ENCODE results near the gene PRR36.

Gene PRR36

GRCh38 chr19:7912697-7913564 lies 38.7 kb upstream of the PRR36 start:
- Histone ChIP-seq H3K36me3 (ENCODE audit: control insufficient read depth in 2 of 2, insufficient read depth in 2 of 2, low read length in 2 of 2) (peaks cover 24 to 30% of the 10 kb centered on the region in 2 donors), H3K4me1 (ENCODE audit: control insufficient read depth in 2 of 2, insufficient read depth in 2 of 2, low read length in 2 of 2) (peaks cover 8 to 10% of the 10 kb centered on the region in 2 donors), H3K9me3 (ENCODE audit: control insufficient read depth in 2 of 2, low read length in 2 of 2) (no peaks in the 10 kb centered on the region), H3K27me3 (ENCODE audit: control insufficient read depth in 2 of 2, insufficient read depth in 2 of 2, low read length in 2 of 2) (peaks cover 17 to 20% of the 10 kb centered on the region in 2 donors), H3K27ac (ENCODE audit: low read depth in 2 of 2, low read length in 2 of 2) (no peak overlapping the region), H3K9ac (ENCODE audit: low read depth in 1 of 2, low read length in 2 of 2) (no peak overlapping the region), H3K4me3 (ENCODE audit: low read length in 2 of 2) (no peak overlapping the region)

- peaks cover 24 to 30% of the 10 kb centered on the region in 2 donors for H3K36me3 ChIP-seq (ENCODE audit: control insufficient read depth in 2 of 2, insufficient read depth in 2 of 2, low read length in 2 of 2)
- no peak overlapping the region for H3K27ac ChIP-seq (ENCODE audit: low read depth in 2 of 2, low read length in 2 of 2)
- H3K4me1 ChIP-seq (ENCODE audit: control insufficient read depth in 2 of 2, insufficient read depth in 2 of 2, low read length in 2 of 2): peaks cover 5 to 6% of the 10 kb centered on the region in 2 donors
- H3K4me3 ChIP-seq (ENCODE audit: low read length in 2 of 2): no peak overlapping the region
- no peak overlapping the region for H3K9ac ChIP-seq (ENCODE audit: low read depth in 1 of 2, low read length in 2 of 2)
- peaks cover 16 to 17% of the 10 kb centered on the region in 2 donors for H3K27me3 ChIP-seq (ENCODE audit: control insufficient read depth in 2 of 2, insufficient read depth in 2 of 2, low read length in 2 of 2)
- H3K9me3 ChIP-seq (ENCODE audit: control insufficient read depth in 2 of 2, low read length in 2 of 2): no peaks in the 10 kb centered on the region
These were observed 38.0 kb upstream of the PRR36 start for GRCh38 chr19:7912144-7912696.

- no peaks in the 10 kb centered on the region for H3K9me3 ChIP-seq (ENCODE audit: control insufficient read depth in 2 of 2, low read length in 2 of 2)
- peaks cover 13 to 14% of the 10 kb centered on the region in 2 donors for H3K27me3 ChIP-seq (ENCODE audit: control insufficient read depth in 2 of 2, insufficient read depth in 2 of 2, low read length in 2 of 2)
- H3K36me3 ChIP-seq (ENCODE audit: control insufficient read depth in 2 of 2, insufficient read depth in 2 of 2, low read length in 2 of 2): peaks cover 24 to 30% of the 10 kb centered on the region in 2 donors
- no peak overlapping the region for H3K4me3 ChIP-seq (ENCODE audit: low read length in 2 of 2)
- H3K9ac ChIP-seq (ENCODE audit: low read depth in 1 of 2, low read length in 2 of 2): no peak overlapping the region
- peaks cover 3 to 4% of the 10 kb centered on the region in 2 donors for H3K4me1 ChIP-seq (ENCODE audit: control insufficient read depth in 2 of 2, insufficient read depth in 2 of 2, low read length in 2 of 2)
- no peak overlapping the region for H3K27ac ChIP-seq (ENCODE audit: low read depth in 2 of 2, low read length in 2 of 2)
These were observed 37.4 kb upstream of the PRR36 start for GRCh38 chr19:7911508-7912143.

GRCh38 chr19:7910321-7911161 lies 36.4 kb upstream of the PRR36 start:
- H3K27me3 ChIP-seq (ENCODE audit: control insufficient read depth in 2 of 2, insufficient read depth in 2 of 2, low read length in 2 of 2): peaks cover 7 to 8% of the 10 kb centered on the region in 2 donors
- H3K27ac ChIP-seq (ENCODE audit: low read depth in 2 of 2, low read length in 2 of 2): no peak overlapping the region
- H3K4me3 ChIP-seq (ENCODE audit: low read length in 2 of 2): no peak overlapping the region
- peaks cover 24 to 30% of the 10 kb centered on the region in 2 donors for H3K36me3 ChIP-seq (ENCODE audit: control insufficient read depth in 2 of 2, insufficient read depth in 2 of 2, low read length in 2 of 2)
- H3K9me3 ChIP-seq (ENCODE audit: control insufficient read depth in 2 of 2, low read length in 2 of 2): no peaks in the 10 kb centered on the region
- no peak overlapping the region for H3K9ac ChIP-seq (ENCODE audit: low read depth in 1 of 2, low read length in 2 of 2)
- no peaks in the 10 kb centered on the region for H3K4me1 ChIP-seq (ENCODE audit: control insufficient read depth in 2 of 2, insufficient read depth in 2 of 2, low read length in 2 of 2)

- H3K9me3 ChIP-seq (ENCODE audit: control insufficient read depth in 2 of 2, low read length in 2 of 2): no peaks in the 10 kb centered on the region
- peaks cover 1 to 2% of the 10 kb centered on the region in 2 donors for H3K27me3 ChIP-seq (ENCODE audit: control insufficient read depth in 2 of 2, insufficient read depth in 2 of 2, low read length in 2 of 2)
- no peak overlapping the region for H3K4me3 ChIP-seq (ENCODE audit: low read length in 2 of 2)
- H3K4me1 ChIP-seq (ENCODE audit: control insufficient read depth in 2 of 2, insufficient read depth in 2 of 2, low read length in 2 of 2): peaks cover 7% of the 10 kb centered on the region in 2 donors
- no peak overlapping the region for H3K9ac ChIP-seq (ENCODE audit: low read depth in 1 of 2, low read length in 2 of 2)
- no peak overlapping the region for H3K27ac ChIP-seq (ENCODE audit: low read depth in 2 of 2, low read length in 2 of 2)
- H3K36me3 ChIP-seq (ENCODE audit: control insufficient read depth in 2 of 2, insufficient read depth in 2 of 2, low read length in 2 of 2): peaks cover 24 to 30% of the 10 kb centered on the region in 2 donors
These were observed 35.4 kb upstream of the PRR36 start for GRCh38 chr19:7909471-7910067.

- no peak overlapping the region for H3K27ac ChIP-seq (ENCODE audit: low read depth in 2 of 2, low read length in 2 of 2)
- peaks cover 9 to 11% of the 10 kb centered on the region in 2 donors for H3K4me1 ChIP-seq (ENCODE audit: control insufficient read depth in 2 of 2, insufficient read depth in 2 of 2, low read length in 2 of 2)
These were observed 34.7 kb upstream of the PRR36 start for GRCh38 chr19:7908742-7909461.

GRCh38 chr19:7908078-7908699 lies 34.0 kb upstream of the PRR36 start:
- peaks cover 24 to 30% of the 10 kb centered on the region in 2 donors for H3K36me3 ChIP-seq (ENCODE audit: control insufficient read depth in 2 of 2, insufficient read depth in 2 of 2, low read length in 2 of 2)
- no peaks in the 10 kb centered on the region for H3K9me3 ChIP-seq (ENCODE audit: control insufficient read depth in 2 of 2, low read length in 2 of 2)
- no peak overlapping the region for H3K4me3 ChIP-seq (ENCODE audit: low read length in 2 of 2)
- peaks cover 10 to 11% of the 10 kb centered on the region in 2 donors for H3K4me1 ChIP-seq (ENCODE audit: control insufficient read depth in 2 of 2, insufficient read depth in 2 of 2, low read length in 2 of 2)
- no peaks in the 10 kb centered on the region for H3K27me3 ChIP-seq (ENCODE audit: control insufficient read depth in 2 of 2, insufficient read depth in 2 of 2, low read length in 2 of 2)
- H3K9ac ChIP-seq (ENCODE audit: low read depth in 1 of 2, low read length in 2 of 2): no peak overlapping the region
- no peak overlapping the region for H3K27ac ChIP-seq (ENCODE audit: low read depth in 2 of 2, low read length in 2 of 2)

More at GRCh38 chr19:7908742-7909461, 34.7 kb upstream of the PRR36 start:
- no peak overlapping the region for H3K4me3 ChIP-seq (ENCODE audit: low read length in 2 of 2)
- peaks cover 24 to 30% of the 10 kb centered on the region in 2 donors for H3K36me3 ChIP-seq (ENCODE audit: control insufficient read depth in 2 of 2, insufficient read depth in 2 of 2, low read length in 2 of 2)
- no peaks in the 10 kb centered on the region for H3K27me3 ChIP-seq (ENCODE audit: control insufficient read depth in 2 of 2, insufficient read depth in 2 of 2, low read length in 2 of 2)
- H3K9me3 ChIP-seq (ENCODE audit: control insufficient read depth in 2 of 2, low read length in 2 of 2): no peaks in the 10 kb centered on the region
- H3K9ac ChIP-seq (ENCODE audit: low read depth in 1 of 2, low read length in 2 of 2): no peak overlapping the region

- Histone ChIP-seq H3K4me1 (ENCODE audit: control insufficient read depth in 2 of 2, insufficient read depth in 2 of 2, low read length in 2 of 2) (peaks cover 16 to 17% of the 10 kb centered on the region in 2 donors), H3K36me3 (ENCODE audit: control insufficient read depth in 2 of 2, insufficient read depth in 2 of 2, low read length in 2 of 2) (peaks cover 20 to 26% of the 10 kb centered on the region in 2 donors), H3K9me3 (ENCODE audit: control insufficient read depth in 2 of 2, low read length in 2 of 2) (no peaks in the 10 kb centered on the region), H3K9ac (ENCODE audit: low read depth in 1 of 2, low read length in 2 of 2) (no peak overlapping the region), H3K27ac (ENCODE audit: low read depth in 2 of 2, low read length in 2 of 2) (no peak overlapping the region), H3K27me3 (ENCODE audit: control insufficient read depth in 2 of 2, insufficient read depth in 2 of 2, low read length in 2 of 2) (no peaks in the 10 kb centered on the region), H3K4me3 (ENCODE audit: low read length in 2 of 2) (no peak overlapping the region)
These were observed 33.4 kb upstream of the PRR36 start for GRCh38 chr19:7907544-7907943.
